Glomerular visceral epithelial cell (primary cell): ENCODE data around the gene ABCG1.
"Not testable (repeated sequence)": the region's sequence is repeated elsewhere in the genome, so short reads cannot be mapped to it uniquely, and the experiment has no call there.

ENCODE experiments used
- DNase-seq: peaks from one replicate; pipeline ENCODE4 v3.0.0-alpha.2; 2016; ENCODE audit errors: extremely low spot score

ABCG1 gene

GRCh38 chr21:42291003-42291750, 72.2 kb downstream of the ABCG1 start:
- no peak for DNase-seq

- DNase-seq = no peak
Measured at GRCh38 chr21:42291751-42292562, 73.0 kb downstream of the ABCG1 start.

- not testable (repeated sequence) for DNase-seq
Measured at GRCh38 chr21:42292563-42293142, 73.7 kb downstream of the ABCG1 start.

GRCh38 chr21:42293649-42294272, 74.8 kb downstream of the ABCG1 start:
- DNase-seq = no peak

- DNase-seq = no peak
Measured at GRCh38 chr21:42294273-42294880, 75.4 kb downstream of the ABCG1 start.

- no peak for DNase-seq
Measured at GRCh38 chr21:42295845-42296244, 76.9 kb downstream of the ABCG1 start.

- DNase-seq = no peak
Measured at GRCh38 chr21:42296501-42296900, 77.6 kb downstream of the ABCG1 start.

- no peak for DNase-seq
Measured at GRCh38 chr21:42297377-42297776, 78.4 kb downstream of the ABCG1 start.

- no peak for DNase-seq
Measured at GRCh38 chr21:42298237-42298636, 79.3 kb downstream of the ABCG1 start.

- DNase-seq = no peak
Measured at GRCh38 chr21:42298657-42299056, 79.7 kb downstream of the ABCG1 start.

- DNase-seq = no peak
Measured at GRCh38 chr21:42299324-42300044, 80.5 kb downstream of the ABCG1 start.

- no peak for DNase-seq
Measured at GRCh38 chr21:42300045-42300583, 81.2 kb downstream of the ABCG1 start.

GRCh38 chr21:42300956-42301355, 82.0 kb downstream of the ABCG1 start:
- DNase-seq = no peak

GRCh38 chr21:42301371-42302075, 82.6 kb downstream of the ABCG1 start:
- DNase-seq = no peak

- DNase-seq = no peak
Measured at GRCh38 chr21:42302076-42302650, 83.2 kb downstream of the ABCG1 start.

GRCh38 chr21:42302794-42303193, 83.9 kb downstream of the ABCG1 start:
- no peak for DNase-seq

- DNase-seq = no peak
Measured at GRCh38 chr21:42303443-42303842, 84.5 kb downstream of the ABCG1 start.

GRCh38 chr21:42304556-42305454, 85.9 kb downstream of the ABCG1 start:
- DNase-seq = no peak

GRCh38 chr21:42305707-42306147, 86.8 kb downstream of the ABCG1 start:
- no peak for DNase-seq
